CD4-positive, alpha-beta T cell treated with Interleukin-4 for 1 hour (primary cell): ENCODE measurements around the gene NCBP2.

Source experiments
- DNase-seq, 2 donors: peaks; one replicate each; pipeline ENCODE4 v3.0.0-alpha.2; 2020 to 2022

The NCBP2 gene

DNA sequence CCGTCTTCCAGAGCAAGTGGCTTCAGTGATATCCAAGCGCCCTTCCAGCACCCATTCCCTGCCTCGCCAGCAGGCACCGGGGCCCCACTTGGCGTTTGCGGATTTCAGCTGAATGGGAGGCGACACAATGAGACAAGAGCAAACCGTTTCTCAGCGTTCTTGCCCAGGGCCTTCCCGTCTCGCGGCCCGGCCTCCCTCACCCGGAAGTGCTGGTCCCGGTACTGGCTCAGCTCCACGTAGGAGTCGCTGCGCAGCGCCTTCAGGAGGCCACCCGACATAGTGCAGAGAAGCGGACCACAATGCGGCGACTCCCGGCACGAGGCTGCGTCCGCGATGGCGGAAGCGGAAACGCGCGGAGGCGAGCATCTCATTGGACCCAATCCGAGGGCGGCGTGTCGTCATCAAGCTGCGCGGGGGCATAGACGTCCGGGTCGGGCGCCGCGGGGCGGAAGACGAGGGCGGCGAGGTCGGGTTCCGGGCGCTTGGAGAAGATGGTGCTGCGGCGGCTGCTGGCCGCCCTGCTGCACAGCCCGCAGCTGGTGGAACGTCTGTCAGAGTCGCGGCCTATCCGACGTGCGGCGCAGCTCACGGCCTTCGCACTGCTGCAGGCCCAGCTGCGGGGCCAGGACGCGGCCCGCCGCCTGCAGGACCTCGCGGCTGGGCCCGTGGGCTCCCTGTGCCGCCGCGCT is at the start of gene NCBP2:
Gene NCBP2 (minus strand): TSS at position 303 of the 689 bp plus-strand sequence. CDS start 25 bp downstream, at position 278.
- DNase-seq: peak; percentile 98 to 99

- DNase-seq: no peak
These were observed 49.5 kb upstream of the NCBP2 start for GRCh38 chr3:196991581-196992460.

GRCh38 chr3:196990601-196991007 is 48.3 kb upstream of the NCBP2 start:
- DNase-seq: no peak

DNA sequence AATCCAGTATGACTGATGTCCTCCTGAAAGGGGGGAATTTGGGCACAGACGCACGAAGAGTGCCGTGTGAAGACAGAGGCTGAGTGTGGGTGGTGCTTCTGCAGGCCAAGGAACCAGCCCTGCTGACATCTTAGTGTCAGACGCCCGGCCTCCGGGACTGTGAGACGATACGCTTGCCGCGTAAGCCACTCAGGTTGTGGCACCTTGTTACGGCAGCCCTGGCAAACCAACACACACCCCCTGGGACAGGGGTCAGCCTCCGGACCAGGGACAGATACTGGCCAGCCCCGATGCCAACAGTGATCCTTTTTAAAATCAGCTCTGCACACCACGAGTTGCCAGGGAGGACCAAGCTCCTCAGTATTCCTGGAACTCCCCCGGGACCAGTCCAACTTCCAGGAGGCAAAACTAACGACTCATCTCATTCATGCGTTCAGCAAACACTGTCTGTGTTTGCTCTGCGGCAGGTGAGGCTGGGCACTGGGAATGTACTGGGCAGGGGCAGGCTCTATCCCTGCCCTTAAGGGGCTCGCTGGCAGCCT is 47.5 kb upstream of the NCBP2 start:
- DNase-seq: no peak

- DNase-seq: no peak
These were observed 46.1 kb upstream of the NCBP2 start for GRCh38 chr3:196988241-196989029.

- no peak for DNase-seq
These were observed 44.7 kb upstream of the NCBP2 start for GRCh38 chr3:196987022-196987421.

DNA sequence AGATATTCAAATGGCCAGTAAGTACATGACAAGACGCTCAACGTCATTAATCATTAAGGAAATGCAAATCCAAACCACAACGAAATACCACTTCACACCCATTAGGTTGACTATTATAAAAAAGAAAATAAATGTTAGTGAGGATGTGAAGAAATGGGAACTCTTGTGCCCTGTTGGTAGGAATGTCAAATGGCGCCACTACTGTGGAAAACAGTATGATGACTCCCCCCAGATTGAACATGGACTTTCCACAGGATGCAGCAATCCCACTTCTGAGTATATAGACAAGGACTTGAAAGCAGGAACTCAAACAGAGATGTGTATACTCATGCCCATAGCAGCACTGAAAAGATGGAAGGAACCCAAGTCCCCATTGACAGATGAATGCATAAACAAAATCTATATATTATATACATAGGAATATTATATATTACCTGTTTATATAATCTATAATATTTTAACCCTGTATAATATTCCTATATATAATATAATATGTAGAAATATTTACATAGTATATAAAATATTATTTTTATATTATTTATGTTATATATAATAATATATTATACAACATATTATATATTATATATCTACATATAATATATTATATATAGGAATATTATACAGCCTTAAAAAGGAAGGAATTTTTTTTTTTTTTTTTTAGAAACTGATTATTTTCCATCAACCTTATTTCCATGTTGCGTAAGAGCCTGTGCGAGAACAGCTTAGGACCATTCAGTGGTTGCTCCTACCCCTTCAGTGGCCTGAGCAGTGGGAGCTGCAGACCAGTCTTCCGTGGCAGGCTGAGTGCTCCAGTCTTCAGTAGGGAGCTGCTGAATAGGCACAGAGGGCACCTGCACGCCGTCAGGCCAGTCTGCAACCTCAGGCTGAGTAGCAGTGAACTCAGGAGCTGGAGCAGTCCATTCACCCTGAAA is 43.9 kb upstream of the NCBP2 start:
- DNase-seq: no peak

DNA sequence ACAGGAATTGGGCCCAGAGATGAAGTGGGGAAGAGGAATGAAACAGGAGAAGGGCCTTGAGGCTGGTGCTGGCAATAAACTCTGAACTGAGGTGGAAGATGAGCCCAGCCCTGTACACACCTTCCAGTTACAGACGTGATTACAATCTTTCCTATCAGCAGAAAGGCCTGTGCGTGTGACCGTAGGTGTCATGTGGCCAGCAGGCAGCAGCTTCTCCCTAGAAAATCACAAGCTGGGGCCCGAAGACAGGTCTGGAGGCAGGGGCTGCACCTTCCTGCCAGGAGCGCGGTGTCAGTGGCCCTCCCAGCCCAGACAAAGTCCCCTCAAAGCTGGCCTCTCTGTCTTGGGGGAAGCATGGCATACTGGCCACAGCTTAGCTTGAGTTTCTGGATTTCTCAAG is 43.0 kb upstream of the NCBP2 start:
- no peak for DNase-seq

- DNase-seq: no peak
These were observed 40.9 kb upstream of the NCBP2 start for GRCh38 chr3:196983186-196983585.

DNA sequence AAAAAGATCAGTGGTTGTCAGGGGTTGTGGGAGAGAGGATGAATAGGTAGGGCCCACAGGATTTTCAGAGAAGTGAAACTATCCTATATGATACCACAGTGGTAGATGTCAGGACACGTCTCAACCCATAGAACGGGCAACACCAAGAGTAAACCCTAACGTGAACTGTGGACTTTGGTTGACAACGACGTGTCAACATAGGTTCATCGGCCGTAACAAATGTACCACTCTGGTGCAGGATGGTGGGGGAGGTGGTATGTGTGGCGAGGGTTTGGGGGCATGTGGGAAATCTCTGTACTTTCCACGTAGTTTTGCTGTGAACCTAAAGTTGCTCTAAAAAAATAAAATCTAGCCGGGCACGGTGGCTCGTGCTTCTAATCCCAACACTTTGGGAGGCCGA is 39.3 kb upstream of the NCBP2 start:
- DNase-seq: no peak

DNA sequence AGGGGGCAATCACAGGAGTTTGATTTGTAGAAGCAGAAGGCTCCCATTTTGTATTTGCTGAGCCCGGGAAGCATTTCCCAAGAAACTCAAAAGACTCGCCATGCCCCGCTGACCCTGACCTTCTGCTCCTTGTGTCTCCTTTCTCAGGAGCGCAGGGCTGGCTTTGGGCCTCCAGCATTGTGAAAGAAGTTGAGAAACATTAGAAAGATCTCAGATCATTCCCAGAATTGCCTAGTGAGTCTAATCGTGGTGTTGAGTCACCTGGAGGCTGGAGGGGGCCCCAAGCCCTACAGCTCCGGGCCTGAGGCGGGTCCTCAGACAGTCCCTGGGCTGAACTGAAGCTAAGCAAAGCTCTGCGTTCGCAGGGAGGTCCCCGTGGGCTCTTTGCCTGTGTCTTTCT is 37.2 kb upstream of the NCBP2 start:
- no peak for DNase-seq

GRCh38 chr3:196976941-196977340 is 34.6 kb upstream of the NCBP2 start:
- no peak for DNase-seq

DNA sequence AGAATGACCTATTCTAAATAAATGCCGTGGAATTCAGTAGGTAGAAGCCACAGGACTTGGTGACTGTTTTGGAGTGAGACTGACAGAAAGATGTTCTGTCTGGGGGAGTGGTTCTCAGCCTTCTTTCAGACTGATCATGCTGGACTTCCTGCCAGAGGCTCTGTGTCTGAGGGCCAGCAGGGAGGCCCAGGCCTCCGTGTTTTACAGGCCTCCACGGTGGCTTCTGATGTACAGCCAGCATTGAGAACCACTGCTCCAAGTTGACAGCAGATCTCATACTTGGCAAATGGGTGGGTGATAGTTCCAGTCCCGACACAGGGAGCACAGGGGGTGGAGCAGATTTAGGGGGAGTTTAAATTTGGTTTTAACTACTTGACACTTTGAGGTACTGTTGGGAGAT is 33.0 kb upstream of the NCBP2 start:
- DNase-seq: no peak

DNA sequence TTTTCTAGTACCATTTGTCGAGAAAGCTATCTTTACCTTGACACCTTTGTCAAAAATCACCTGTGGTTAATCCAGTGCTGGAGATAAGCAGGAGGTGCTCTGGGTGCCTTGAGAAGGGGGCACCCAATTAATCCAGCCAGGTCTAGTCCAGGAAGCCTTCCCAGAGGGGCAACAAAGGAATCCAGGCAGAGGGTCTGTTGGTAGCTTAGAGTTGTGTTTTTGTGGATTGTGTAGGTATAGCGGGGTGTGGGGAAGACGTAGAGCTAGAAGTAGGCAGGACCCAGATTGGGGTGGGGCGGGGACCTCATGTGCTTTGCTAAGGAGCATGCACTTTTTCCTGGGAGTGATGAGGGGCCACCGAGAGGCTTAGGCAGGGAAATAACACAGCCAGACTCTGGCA is 32.3 kb upstream of the NCBP2 start:
- no peak for DNase-seq

- DNase-seq: no peak
These were observed 28.9 kb upstream of the NCBP2 start for GRCh38 chr3:196971094-196971698.

GRCh38 chr3:196970547-196971093 is 28.3 kb upstream of the NCBP2 start:
- no peak for DNase-seq

DNA sequence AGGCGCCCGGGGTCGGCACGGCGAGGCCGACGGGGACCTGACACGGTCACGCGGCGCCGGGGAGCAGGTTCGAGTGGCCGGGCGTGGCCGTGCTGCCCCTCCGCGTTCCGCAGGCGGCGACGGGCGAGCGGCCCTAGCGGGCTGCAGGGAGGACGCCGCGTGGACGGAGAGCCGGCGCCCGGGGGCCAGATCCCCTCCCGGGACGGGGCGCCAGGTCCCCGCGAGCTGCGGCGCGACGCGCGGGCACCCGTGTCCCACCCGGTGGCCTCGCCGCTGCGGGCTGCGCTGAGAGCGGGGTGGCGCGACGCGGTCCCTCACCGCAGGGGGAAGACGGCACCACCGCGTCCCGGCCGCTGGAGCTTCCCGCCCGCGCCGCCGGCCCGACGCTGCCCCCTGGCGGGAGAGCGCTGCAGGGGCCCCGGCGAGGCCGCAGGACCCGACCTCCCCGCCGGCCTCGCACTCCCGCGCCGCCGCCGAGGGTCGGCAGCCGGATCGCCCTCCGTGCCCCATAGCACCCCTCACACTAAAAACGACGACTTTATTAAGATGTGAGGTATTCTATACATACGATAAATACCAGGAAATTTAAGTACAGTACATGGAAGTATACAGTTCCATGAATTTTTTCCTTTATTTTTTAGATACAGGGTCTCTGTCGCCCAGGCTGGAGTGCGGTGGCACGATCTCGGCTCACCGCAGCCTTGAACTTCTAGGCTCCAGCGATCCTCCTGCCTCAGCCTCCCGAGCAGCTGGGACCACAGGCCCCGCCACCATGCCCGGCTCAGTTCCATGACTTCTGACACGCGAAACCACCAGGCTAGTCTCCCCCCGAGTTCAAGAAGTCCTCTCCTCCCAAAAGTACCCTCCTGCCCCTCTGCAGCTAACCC is 27.6 kb upstream of the NCBP2 start:
- DNase-seq: peak; percentile 63 to 68

DNA sequence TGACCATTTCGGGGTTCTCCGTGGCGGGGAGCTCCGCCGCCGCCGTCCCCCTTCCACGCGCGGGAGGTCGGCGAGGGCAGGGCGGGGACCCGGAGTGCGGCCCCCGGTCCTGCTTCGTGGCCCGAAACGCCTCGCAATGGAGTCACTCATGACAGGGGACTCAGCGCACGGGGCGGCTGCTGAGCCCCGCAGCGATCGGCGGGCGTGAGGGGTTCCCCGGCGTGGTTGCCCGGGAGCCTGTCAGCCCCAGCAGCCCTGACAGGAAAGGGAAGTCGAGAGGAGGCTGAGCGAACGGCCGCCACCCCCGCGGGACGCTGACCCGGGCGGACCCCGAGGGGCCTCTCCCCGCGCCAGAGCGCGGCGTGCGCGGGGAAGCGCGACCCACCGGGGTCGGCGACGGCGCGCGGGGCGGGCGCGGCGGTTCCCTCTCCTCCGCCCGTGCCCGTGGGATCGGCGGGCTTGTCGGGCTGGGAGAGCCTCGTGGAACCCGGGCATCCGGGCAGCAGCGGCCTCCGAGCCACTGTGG is 26.9 kb upstream of the NCBP2 start:
- DNase-seq: peak; percentile 28 to 37

DNA sequence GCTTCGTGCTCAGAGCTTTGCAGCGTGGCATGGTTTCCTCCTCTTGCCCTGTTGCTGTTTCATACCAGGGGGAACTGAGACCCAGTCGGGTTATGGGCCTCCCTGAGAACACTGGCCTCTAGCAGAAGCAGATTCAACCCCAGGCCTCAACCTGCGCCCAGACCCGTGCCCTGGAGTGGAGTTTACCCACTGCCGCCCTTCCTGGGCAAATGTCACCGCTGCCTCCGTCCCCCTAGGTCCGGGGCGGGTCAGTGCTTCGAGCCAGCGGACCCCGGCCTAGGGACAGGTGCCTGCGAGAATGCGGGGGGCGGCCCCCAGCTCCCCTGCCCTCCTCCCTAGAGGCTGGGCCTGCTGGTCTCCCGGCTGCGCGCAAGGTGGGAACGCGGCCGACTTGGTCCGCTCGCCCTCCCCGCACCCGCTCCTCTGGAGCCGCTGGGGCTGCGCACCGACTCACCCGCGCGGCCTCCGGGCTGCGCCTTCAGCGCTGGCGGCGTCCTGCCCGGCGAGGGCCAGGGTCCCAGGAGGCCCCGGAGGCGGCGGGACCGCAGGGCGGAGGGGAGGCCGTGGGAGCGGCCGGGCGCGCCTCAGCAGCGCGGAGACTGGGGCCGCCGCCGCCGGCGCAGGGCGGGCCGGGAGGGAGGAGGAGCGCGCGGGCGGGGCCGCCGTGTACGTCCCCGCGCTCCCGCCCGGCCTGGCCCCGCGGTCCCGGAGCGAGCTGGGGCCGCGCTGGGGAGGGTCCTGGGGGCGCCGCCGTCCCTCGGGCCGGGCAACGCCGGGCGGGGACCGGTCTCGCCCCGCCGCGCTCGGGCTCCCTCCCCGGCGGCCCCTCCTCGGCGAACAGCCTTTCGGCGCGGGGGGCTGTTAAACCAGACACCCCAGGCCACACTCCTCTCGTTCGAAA is 26.2 kb upstream of the NCBP2 start, which contains the start of gene PIGZ:
Gene PIGZ (minus strand): TSS at position 601 of the 901 bp plus-strand sequence. CDS start 16,802 bp downstream, outside the sequence.
- DNase-seq: peak in 1 of 2 donors; percentile 16
